Neural progenitor cell (in vitro differentiated cells): ENCODE data around the gene SERBP1. TPM values are rescaled to one million over a fixed set of nuclear protein-coding genes. Genes with fewer than 3 reads are reported as not detected.
"Not testable (repeated sequence)": the region's sequence is repeated elsewhere in the genome, so short reads cannot be mapped to it uniquely, and the experiment has no call there.

Experiments used
- DNase-seq: peaks from one replicate; pipeline ENCODE4 v3.0.0-alpha.2; 2016; ENCODE audit warnings: low spot score
- H2AFZ ChIP-seq: fragments of 200-600 bp; sonication (generic); replicated peaks from 2 replicates; pipeline ENCODE4 v1.6.1; 2016; ENCODE audit warnings: antibody characterized with exemption
- H3F3A ChIP-seq: fragments of 200-600 bp; sonication (generic); 2 replicates; pipeline ENCODE4 v1.6.1; 2016; ENCODE audit warnings: antibody characterized with exemption, low read depth
- H3K27ac ChIP-seq: fragments of 200-600 bp; sonication (generic); 2 replicates; pipeline ENCODE4 v1.5.1; 2016; ENCODE audit warnings: mild to moderate bottlenecking
- H3K27me3 ChIP-seq: fragments of 200-600 bp; sonication (generic); 2 replicates; pipeline ENCODE4 v1.6.1; 2016; ENCODE audit warnings: mild to moderate bottlenecking, moderate library complexity
- H3K36me3 ChIP-seq: fragments of 200-600 bp; sonication (generic); 2 replicates; pipeline ENCODE4 v1.5.1; 2016
- H3K4me1 ChIP-seq: fragments of 200-600 bp; sonication (generic); 2 replicates; pipeline ENCODE4 v1.6.1; 2016; ENCODE audit warnings: mixed run types
- H3K4me2 ChIP-seq: fragments of 200-600 bp; sonication (generic); 2 replicates; pipeline ENCODE4 v1.6.1; 2016
- H3K4me3 ChIP-seq: fragments of 200-600 bp; sonication (generic); 2 replicates; pipeline ENCODE4 v1.5.1; 2016
- H3K79me2 ChIP-seq: fragments of 200-600 bp; sonication (generic); 2 replicates; pipeline ENCODE4 v1.6.1; 2016; ENCODE audit warnings: low read depth
- H3K9ac ChIP-seq: fragments of 200-600 bp; sonication (generic); 2 replicates; pipeline ENCODE4 v1.6.1; 2016
- H3K9me3 ChIP-seq: fragments of 200-600 bp; sonication (generic); 2 replicates; pipeline ENCODE4 v1.5.1; 2016; ENCODE audit warnings: low read depth
- H4K20me1 ChIP-seq: fragments of 200-600 bp; sonication (generic); 2 replicates; pipeline ENCODE4 v1.6.1; 2016; ENCODE audit warnings: low read depth
- H3K27ac Mint-ChIP-seq: 3 replicates; pipeline ENCODE4 v1.8.0; 2021; ENCODE audit warnings: mixed read lengths
- H3K27me3 Mint-ChIP-seq: 2 replicates; pipeline ENCODE4 v1.8.0; 2022; ENCODE audit warnings: low read depth, mild to moderate bottlenecking, inconsistent platforms, moderate library complexity, mixed read lengths; ENCODE audit not compliant: insufficient read depth
- H3K36me3 Mint-ChIP-seq: 3 replicates; pipeline ENCODE4 v1.8.0; 2021; ENCODE audit warnings: mixed read lengths
- H3K4me1 Mint-ChIP-seq: 3 replicates; pipeline ENCODE4 v1.8.0; 2021; ENCODE audit warnings: mixed read lengths
- H3K4me3 Mint-ChIP-seq: 3 replicates; pipeline ENCODE4 v1.8.0; 2021; ENCODE audit warnings: mild to moderate bottlenecking, moderate library complexity, mixed read lengths
- H3K9me3 Mint-ChIP-seq: 3 replicates; pipeline ENCODE4 v1.8.0; 2020; ENCODE audit warnings: mixed read lengths
- EZH2 ChIP-seq: fragments of 200-600 bp; sonication (generic); IDR thresholded peaks from 2 replicates; pipeline ENCODE4 v1.6.1; 2017; ENCODE audit warnings: antibody characterized with exemption, mild to moderate bottlenecking, moderate library complexity
- EZH2phosphoT487 ChIP-seq: fragments of 200-600 bp; sonication (generic); IDR thresholded peaks from 2 replicates; pipeline ENCODE4 v1.6.1; 2017; ENCODE audit warnings: antibody characterized with exemption
- total RNA-seq: library from RNA; depleted of rRNA; stranded (reverse); fragments of >200 nt; gene quantifications from 2 replicates; pipeline ENCODE4 v1.2.3, GENCODE V29; 2015; ENCODE audit warnings: low replicate concordance
- TF ChIP-seq, protein P1 (sequence below): fragments of 200-600 bp; sonication (generic); IDR thresholded peaks from 2 replicates; pipeline ENCODE4 v1.5.1; 2017; ENCODE audit warnings: antibody characterized with exemption, mild to moderate bottlenecking

The SERBP1 gene
- total RNA-seq, 1 donor from 2014 or later: 534 TPM

DNA sequence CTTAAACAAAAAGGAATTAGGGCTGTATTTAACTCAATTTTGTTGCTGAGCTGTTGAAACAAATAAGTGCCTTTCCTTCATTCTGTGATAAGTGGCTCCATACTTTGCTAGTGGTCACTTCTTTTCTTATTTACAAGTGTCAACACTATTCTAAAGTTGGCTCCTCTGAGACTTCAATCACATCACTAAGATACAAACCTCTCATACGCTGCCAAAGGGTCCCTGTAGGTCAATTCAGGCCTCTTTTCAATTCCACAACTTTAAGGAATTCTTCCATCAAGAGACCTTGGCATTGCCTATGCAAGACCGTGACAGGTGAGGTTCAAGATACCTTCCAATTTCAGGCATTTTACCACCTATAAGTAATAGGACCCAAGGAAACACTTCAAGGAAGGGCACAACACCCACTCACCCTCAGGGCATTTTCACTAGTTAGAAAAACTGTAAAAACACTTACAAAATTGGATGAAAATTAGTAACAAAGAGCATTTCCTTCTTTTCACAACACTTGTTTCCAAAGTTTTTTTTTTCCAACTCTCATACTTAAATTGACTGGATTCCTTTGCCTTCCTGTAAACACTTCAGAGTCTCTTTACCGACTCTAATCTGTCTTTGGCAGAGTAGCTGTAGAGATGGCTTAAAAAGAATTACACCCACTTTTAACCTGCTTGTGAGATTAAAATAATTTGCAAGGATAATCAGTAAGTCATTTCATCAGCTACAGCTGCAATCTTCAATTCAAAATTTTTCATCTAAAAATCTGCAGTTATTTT, 24.5 kb downstream of the SERBP1 start:
- no peaks in the 10 kb centered on the region for H3K4me1 Mint-ChIP-seq
- no peaks in the 10 kb centered on the region for H3K9me3 Mint-ChIP-seq
- H3K4me3 ChIP-seq: no peak overlapping the region
- H3F3A ChIP-seq: peaks cover 53% of the 10 kb centered on the region
- H3K4me3 Mint-ChIP-seq: no peak overlapping the region
- no peak overlapping the region for H3K9ac ChIP-seq
- no peaks in the 10 kb centered on the region for H3K79me2 ChIP-seq
- TF ChIP-seq, protein P1, sequence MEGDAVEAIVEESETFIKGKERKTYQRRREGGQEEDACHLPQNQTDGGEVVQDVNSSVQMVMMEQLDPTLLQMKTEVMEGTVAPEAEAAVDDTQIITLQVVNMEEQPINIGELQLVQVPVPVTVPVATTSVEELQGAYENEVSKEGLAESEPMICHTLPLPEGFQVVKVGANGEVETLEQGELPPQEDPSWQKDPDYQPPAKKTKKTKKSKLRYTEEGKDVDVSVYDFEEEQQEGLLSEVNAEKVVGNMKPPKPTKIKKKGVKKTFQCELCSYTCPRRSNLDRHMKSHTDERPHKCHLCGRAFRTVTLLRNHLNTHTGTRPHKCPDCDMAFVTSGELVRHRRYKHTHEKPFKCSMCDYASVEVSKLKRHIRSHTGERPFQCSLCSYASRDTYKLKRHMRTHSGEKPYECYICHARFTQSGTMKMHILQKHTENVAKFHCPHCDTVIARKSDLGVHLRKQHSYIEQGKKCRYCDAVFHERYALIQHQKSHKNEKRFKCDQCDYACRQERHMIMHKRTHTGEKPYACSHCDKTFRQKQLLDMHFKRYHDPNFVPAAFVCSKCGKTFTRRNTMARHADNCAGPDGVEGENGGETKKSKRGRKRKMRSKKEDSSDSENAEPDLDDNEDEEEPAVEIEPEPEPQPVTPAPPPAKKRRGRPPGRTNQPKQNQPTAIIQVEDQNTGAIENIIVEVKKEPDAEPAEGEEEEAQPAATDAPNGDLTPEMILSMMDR: no peak
- no peak for TF ChIP-seq EZH2
- TF ChIP-seq EZH2phosphoT487: no peak
- no peak overlapping the region for H3K4me2 ChIP-seq
- H3K27me3 ChIP-seq: no peaks in the 10 kb centered on the region
- H4K20me1 ChIP-seq: peaks cover 14% of the 10 kb centered on the region
- H3K27ac Mint-ChIP-seq: no peak overlapping the region
- peaks cover 3% of the 10 kb centered on the region for H3K27me3 Mint-ChIP-seq
- peak overlapping the region; percentile 44 for H3K27ac ChIP-seq
- no peaks in the 10 kb centered on the region for H3K4me1 ChIP-seq
- peaks cover 9% of the 10 kb centered on the region for H3K36me3 Mint-ChIP-seq
- no peak overlapping the region for H2AFZ ChIP-seq
- peaks cover 5% of the 10 kb centered on the region for H3K36me3 ChIP-seq
- DNase-seq: no peak
- no peaks in the 10 kb centered on the region for H3K9me3 ChIP-seq

DNA sequence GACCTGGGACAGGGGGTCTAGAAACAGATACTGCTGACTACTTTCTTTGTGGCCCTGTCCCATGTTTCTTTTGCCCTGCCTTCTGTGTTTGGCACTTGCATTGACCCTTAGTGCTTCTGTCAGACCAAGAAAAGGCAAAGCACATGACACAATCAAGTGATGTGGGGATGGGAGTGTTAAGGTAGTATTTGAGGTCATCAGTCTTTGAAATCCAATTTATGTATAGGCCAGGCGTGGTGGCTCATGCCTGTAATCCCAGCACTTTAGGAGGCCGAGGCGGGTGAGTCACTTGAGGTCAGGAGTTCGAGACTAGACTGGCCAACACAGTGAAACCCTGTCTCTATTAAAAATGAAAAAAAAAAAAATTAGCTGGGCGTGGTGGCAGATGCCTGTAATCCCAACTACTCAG, 26.0 kb downstream of the SERBP1 start:
- no peak for DNase-seq
- no peaks in the 10 kb centered on the region for H3K79me2 ChIP-seq
- no peaks in the 10 kb centered on the region for H3K27me3 ChIP-seq
- H3K9me3 ChIP-seq: no peaks in the 10 kb centered on the region
- Mint-ChIP-seq H3K4me1 (no peaks in the 10 kb centered on the region), H3K36me3 (peaks cover 3% of the 10 kb centered on the region), H3K27ac (no peak overlapping the region), H3K4me3 (no peak overlapping the region), H3K27me3 (peaks cover 3% of the 10 kb centered on the region), H3K9me3 (no peaks in the 10 kb centered on the region)
- no peak overlapping the region for H3K4me3 ChIP-seq
- peaks cover 7% of the 10 kb centered on the region for H3K4me1 ChIP-seq
- H3K4me2 ChIP-seq: no peak overlapping the region
- H3F3A ChIP-seq: peaks cover 44% of the 10 kb centered on the region
- no peak overlapping the region for H3K9ac ChIP-seq
- H2AFZ ChIP-seq: no peak overlapping the region
- TF ChIP-seq, protein P1: no peak
- TF ChIP-seq EZH2phosphoT487 (no peak), EZH2 (no peak)
- H4K20me1 ChIP-seq: peaks cover 4% of the 10 kb centered on the region
- no peaks in the 10 kb centered on the region for H3K36me3 ChIP-seq
- no peak overlapping the region for H3K27ac ChIP-seq

DNA sequence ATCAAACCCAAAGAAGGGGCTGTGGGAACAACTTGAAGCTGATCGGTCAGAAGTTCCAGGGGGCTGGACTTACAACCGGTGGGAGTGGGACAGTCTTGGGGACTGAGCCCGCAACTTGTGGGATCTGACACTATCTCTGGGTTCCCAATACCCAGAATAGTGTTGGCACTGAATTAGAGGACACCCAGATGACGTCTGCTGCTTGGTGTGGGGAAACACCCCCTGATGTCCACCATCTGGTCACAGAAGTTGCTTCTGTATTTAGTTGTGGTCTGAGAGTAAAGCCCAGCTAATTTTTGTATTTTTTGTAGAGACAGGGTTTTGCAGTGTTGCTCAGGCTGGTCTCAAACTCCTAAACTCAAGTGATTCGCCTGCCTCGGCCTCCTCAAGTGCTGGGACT, 28.8 kb downstream of the SERBP1 start:
- Histone ChIP-seq H3K4me3 (no peak overlapping the region), H3K36me3 (no peaks in the 10 kb centered on the region), H3K79me2 (no peaks in the 10 kb centered on the region), H3K9ac (no peak overlapping the region), H3K27ac (no peak overlapping the region), H2AFZ (no peak overlapping the region), H3F3A (peaks cover 22% of the 10 kb centered on the region), H3K9me3 (no peaks in the 10 kb centered on the region), H3K4me2 (no peak overlapping the region), H4K20me1 (no peaks in the 10 kb centered on the region), H3K27me3 (no peaks in the 10 kb centered on the region), H3K4me1 (peaks cover 11% of the 10 kb centered on the region)
- H3K9me3 Mint-ChIP-seq: no peaks in the 10 kb centered on the region
- DNase-seq: no peak
- no peak overlapping the region for H3K27ac Mint-ChIP-seq
- peaks cover 3% of the 10 kb centered on the region for H3K27me3 Mint-ChIP-seq
- H3K4me1 Mint-ChIP-seq: no peaks in the 10 kb centered on the region
- no peak overlapping the region for H3K4me3 Mint-ChIP-seq
- TF ChIP-seq EZH2phosphoT487 (no peak), EZH2 (no peak)
- TF ChIP-seq, protein P1: no peak
- no peaks in the 10 kb centered on the region for H3K36me3 Mint-ChIP-seq

DNA sequence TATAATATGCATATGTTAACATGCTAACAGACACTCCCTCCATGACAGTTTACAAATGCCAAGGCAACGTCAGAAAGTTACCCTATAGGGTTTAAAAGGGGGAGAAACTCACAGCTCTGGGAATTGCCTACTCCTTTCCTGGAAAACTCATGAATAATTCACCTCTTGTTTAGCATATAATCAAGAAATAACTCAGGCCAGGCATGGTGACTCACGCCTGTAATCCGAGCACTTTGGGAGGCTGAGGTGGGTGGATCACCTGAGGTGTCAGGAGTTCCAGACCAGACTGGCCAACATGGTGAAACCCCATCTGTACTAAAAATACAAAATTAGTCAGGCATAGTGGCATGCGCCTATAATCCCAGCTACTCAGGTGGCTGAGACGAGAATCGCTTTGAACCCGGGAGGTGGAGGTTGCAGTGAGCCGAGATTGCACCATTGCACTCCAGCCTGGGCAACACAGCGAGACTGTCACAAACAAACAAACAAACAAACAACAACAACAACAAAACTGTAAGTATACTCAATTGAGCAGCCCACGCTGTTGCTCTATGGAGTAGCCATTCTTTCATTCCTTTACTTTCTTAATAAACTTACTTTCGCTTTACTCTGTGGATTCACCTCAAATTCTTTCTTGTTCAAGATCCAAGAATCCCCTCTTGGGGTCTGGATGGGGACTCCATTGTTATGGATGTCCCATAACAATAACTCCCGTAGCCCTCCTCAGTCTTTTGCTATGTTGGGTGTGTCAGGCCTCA, 30.0 kb downstream of the SERBP1 start:
- H3K4me2 ChIP-seq, H3K4me1 Mint-ChIP-seq: not testable (repeated sequence)

More for the DNA sequence above, 30.0 kb downstream of the SERBP1 start:
- H3K9me3 Mint-ChIP-seq, H3K27ac Mint-ChIP-seq, H3K9ac ChIP-seq, H3K36me3 ChIP-seq, H3F3A ChIP-seq, H3K4me3 Mint-ChIP-seq, H3K27ac ChIP-seq, DNase-seq, H3K4me3 ChIP-seq, H3K36me3 Mint-ChIP-seq, H4K20me1 ChIP-seq, H3K9me3 ChIP-seq, H3K79me2 ChIP-seq, H3K27me3 Mint-ChIP-seq, H2AFZ ChIP-seq, H3K27me3 ChIP-seq: not testable (repeated sequence)
- H3K4me1 ChIP-seq: peaks cover 11% of the 10 kb centered on the region
